Measurements from ENCODE around the gene RAB11FIP4.
A peak's percentile ranks its signal among the peaks of the same experiment; 100 is the strongest.

RAB11FIP4 gene

GRCh38 chr17:31408586-31408985, 17.1 kb downstream of the RAB11FIP4 start:
- TF ChIP-seq CTCF (conservative IDR thresholded peaks at IDR 0.05; ENCODE audit: control insufficient read depth, insufficient read depth, low read depth, low read length) = no peak
- DNase-seq (ENCODE audit: low read depth) = no peak
- H3K4me3 ChIP-seq (ENCODE audit: control insufficient read depth, low read depth, low read length) = no peak overlapping the region

GRCh38 chr17:31411707-31412285, 20.3 kb downstream of the RAB11FIP4 start:
- no peak overlapping the region for H3K4me3 ChIP-seq (ENCODE audit: control insufficient read depth, low read depth, low read length)
- no peak for TF ChIP-seq CTCF (conservative IDR thresholded peaks at IDR 0.05; ENCODE audit: control insufficient read depth, insufficient read depth, low read depth, low read length)
- no peak for DNase-seq (ENCODE audit: low read depth)

- TF ChIP-seq CTCF (conservative IDR thresholded peaks at IDR 0.05; ENCODE audit: control insufficient read depth, insufficient read depth, low read depth, low read length) = no peak
- no peak overlapping the region for H3K4me3 ChIP-seq (ENCODE audit: control insufficient read depth, low read depth, low read length)
- DNase-seq (ENCODE audit: low read depth) = no peak
Measured at GRCh38 chr17:31412511-31412910, 21.0 kb downstream of the RAB11FIP4 start.

GRCh38 chr17:31413081-31413799, 21.8 kb downstream of the RAB11FIP4 start:
- TF ChIP-seq CTCF (conservative IDR thresholded peaks at IDR 0.05; ENCODE audit: control insufficient read depth, insufficient read depth, low read depth, low read length) = no peak

DNA sequence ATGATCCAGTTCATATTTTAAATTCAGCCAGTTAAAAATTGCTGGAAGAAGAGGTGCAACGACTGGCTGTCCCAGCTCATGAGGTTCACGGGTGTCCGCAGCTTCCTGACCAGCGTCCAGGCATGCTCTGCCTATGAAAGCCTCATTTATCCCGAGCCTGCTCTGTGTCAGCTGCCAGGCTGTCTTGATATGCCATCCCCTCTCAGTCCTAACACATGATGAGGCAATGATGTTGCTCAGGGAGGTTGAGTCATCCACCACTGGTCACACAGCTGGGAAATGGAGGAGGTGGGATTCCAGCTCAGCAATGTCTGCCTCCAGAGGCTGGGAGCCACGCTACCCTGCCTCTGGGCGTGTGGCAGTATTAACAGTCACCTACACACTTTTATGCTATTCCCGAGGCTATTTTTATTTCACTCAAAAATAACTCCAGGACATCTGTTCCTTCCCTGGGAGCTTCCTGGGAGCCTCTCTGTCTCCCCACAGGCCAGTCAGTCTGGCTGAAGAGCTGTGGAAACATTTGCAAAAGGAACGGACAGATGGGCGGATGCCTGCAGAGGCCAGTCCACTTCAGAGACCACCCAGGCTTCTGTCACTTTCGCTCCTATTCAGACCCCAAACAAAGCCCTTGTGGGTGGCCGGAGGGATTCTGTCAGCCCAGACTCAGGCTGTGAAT, 22.5 kb downstream of the RAB11FIP4 start:
- no peak overlapping the region for H3K4me3 ChIP-seq (ENCODE audit: control insufficient read depth, low read depth, low read length)
- no peak for TF ChIP-seq CTCF (conservative IDR thresholded peaks at IDR 0.05; ENCODE audit: control insufficient read depth, insufficient read depth, low read depth, low read length)
- DNase-seq (ENCODE audit: low read depth) = peak; percentile 79

More at GRCh38 chr17:31413081-31413799, 21.8 kb downstream of the RAB11FIP4 start:
- H3K4me3 ChIP-seq (ENCODE audit: control insufficient read depth, low read depth, low read length) = no peak overlapping the region
- no peak for DNase-seq (ENCODE audit: low read depth)

DNA sequence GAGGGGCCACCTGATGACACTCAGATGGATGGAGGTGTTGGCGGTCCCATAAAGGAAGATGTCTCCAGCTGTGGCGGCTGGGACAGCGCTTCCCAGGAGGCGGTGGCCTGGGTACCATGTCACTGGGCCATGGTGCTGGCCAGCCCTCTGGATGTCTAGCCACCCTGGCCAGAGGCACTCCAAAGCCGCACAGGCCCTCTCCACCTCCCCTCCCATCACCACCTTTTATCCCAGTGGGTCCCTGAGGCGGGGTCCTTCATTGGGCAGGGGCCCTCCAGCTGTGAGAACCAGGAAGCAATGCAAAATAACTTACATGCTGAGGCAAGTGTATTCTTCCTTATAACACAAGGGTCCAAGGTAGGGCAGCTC, 23.1 kb downstream of the RAB11FIP4 start:
- no peak for TF ChIP-seq CTCF (conservative IDR thresholded peaks at IDR 0.05; ENCODE audit: control insufficient read depth, insufficient read depth, low read depth, low read length)
- no peak overlapping the region for H3K4me3 ChIP-seq (ENCODE audit: control insufficient read depth, low read depth, low read length)
- no peak for DNase-seq (ENCODE audit: low read depth)

All from fibroblast of mammary gland (primary cell).